Esophagus muscularis mucosa (tissue), 4 donors: ENCODE measurements around the gene LY9.

Experiments used
- CTCF ChIP-seq, 3 experiments: fragments of 200-600 bp in 2 of 3; fragments of 450-650 bp in 1 of 3; sonication (generic) in 2 of 3; IDR thresholded peaks; one replicate each; pipeline ENCODE4 v1.5.1; 2017 to 2019; ENCODE audit warnings: antibody characterized with exemption in 3 of 3, mild to moderate bottlenecking in 2 of 3, moderate library complexity in 1 of 3
- EP300 ChIP-seq: sonication (generic); formaldehyde crosslinking; IDR thresholded peaks from one replicate; pipeline ENCODE4 v1.6.1; 2017; ENCODE audit warnings: antibody characterized with exemption
- POLR2A ChIP-seq: fragments of 450-650 bp; IDR thresholded peaks from one replicate; pipeline ENCODE4 v1.6.1; 2017; ENCODE audit warnings: antibody characterized with exemption, moderate library complexity, mild to moderate bottlenecking, low read depth
- POLR2AphosphoS5 ChIP-seq, 2 donors: sonication (generic); formaldehyde crosslinking; IDR thresholded peaks; one replicate each; pipeline ENCODE4 v1.6.1; 2017; ENCODE audit warnings: antibody characterized with exemption in 2 of 2

- no peak for TF ChIP-seq CTCF (IDR thresholded peaks at IDR 0.05)
- no peak for TF ChIP-seq POLR2AphosphoS5 (IDR thresholded peaks at IDR 0.05)
- TF ChIP-seq EP300, result no peak
- TF ChIP-seq POLR2A, result no peak
These were observed 4.2 kb downstream of the LY9 start for GRCh38 chr1:160800142-160800541.
